Activated B cell treated with CpG ODN at 0.5 μM for 24 hours (primary cell): Measurements from ENCODE around the gene KIF19. TPM values are rescaled to one million over a fixed set of nuclear protein-coding genes. Genes with fewer than 3 reads are reported as not detected.

Source experiments
- ATAC-seq: fragments of 200-7000 bp; cut with Tn5 transposase; one replicate; pipeline ENCODE4 v1.10.0; 2021; ENCODE audit warnings: low read depth, mild to moderate bottlenecking, moderate library complexity
- CTCF ChIA-PET: fragments of 350-600 bp; sonication (Branson Sonifier 250); formaldehyde crosslinking; loops from one replicate; lab custom pipeline; 2021; ENCODE audit warnings: antibody characterized with exemption; lab: Charles Lee
- POLR2A ChIA-PET: fragments of 350-600 bp; sonication (Branson Sonifier 250); formaldehyde crosslinking; loops from one replicate; lab custom pipeline; 2021; ENCODE audit warnings: antibody characterized with exemption; lab: Charles Lee
- DNase-seq: peaks from one replicate; pipeline ENCODE4 v3.0.0; 2022
- H3K27ac Mint-ChIP-seq: one replicate; pipeline ENCODE4 v1.8.0; 2020; ENCODE audit warnings: mixed read lengths
- H3K27me3 Mint-ChIP-seq: one replicate; pipeline ENCODE4 v1.8.0; 2021; ENCODE audit warnings: mixed read lengths
- H3K36me3 Mint-ChIP-seq: one replicate; pipeline ENCODE4 v1.8.0; 2021; ENCODE audit warnings: low read depth, mixed read lengths
- H3K4me1 Mint-ChIP-seq: one replicate; pipeline ENCODE4 v1.8.0; 2021; ENCODE audit warnings: mixed read lengths
- H3K4me3 Mint-ChIP-seq: one replicate; pipeline ENCODE4 v1.8.0; 2020; ENCODE audit warnings: mild to moderate bottlenecking, mixed read lengths
- H3K9me3 Mint-ChIP-seq: one replicate; pipeline ENCODE4 v1.8.0; 2020; ENCODE audit warnings: mixed read lengths
- intact Hi-C: fragments of 100-400 bp; cut with micrococcal nuclease; formaldehyde crosslinking; loops from one replicate; pipeline ENCODE4 v1.15.1; 2024
- total RNA-seq: library from RNA; stranded (reverse); gene quantifications from 2 replicates; pipeline ENCODE4 v1.2.3, GENCODE V29; 2022
- TF ChIP-seq, protein P1 (sequence below): fragments of 200-600 bp; IDR thresholded peaks from one replicate; pipeline ENCODE4 v1.8.0; 2022; ENCODE audit warnings: antibody characterized with exemption, mild to moderate bottlenecking

The KIF19 gene
- total RNA-seq, 1 donor from 2014 or later = not detected

DNA sequence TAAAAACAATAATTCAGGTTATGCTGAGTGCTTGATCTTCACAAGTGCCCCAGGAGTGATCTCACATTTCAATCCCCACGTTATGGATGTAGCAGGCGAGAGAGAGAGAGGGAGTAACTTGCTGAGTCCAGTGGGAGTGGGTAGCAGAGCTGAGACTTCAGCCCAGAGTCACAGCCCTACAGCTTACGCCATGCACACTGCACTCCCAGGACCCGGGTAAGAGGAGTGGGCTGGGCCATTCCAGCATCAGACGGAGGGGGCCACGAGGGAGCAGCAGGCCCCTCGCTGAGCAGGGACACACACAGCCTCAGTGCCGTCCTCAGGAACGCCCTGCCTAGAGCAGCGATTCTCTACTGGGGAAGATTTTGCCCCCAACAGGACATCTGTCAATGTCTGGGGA is 9.8 kb upstream of the KIF19 start:
- H3K27me3 Mint-ChIP-seq = peaks cover 14% of the 10 kb centered on the region
- no peak overlapping the region for H3K27ac Mint-ChIP-seq
- H3K36me3 Mint-ChIP-seq = no peaks in the 10 kb centered on the region
- H3K4me3 Mint-ChIP-seq = no peak overlapping the region
- TF ChIP-seq, protein P1, sequence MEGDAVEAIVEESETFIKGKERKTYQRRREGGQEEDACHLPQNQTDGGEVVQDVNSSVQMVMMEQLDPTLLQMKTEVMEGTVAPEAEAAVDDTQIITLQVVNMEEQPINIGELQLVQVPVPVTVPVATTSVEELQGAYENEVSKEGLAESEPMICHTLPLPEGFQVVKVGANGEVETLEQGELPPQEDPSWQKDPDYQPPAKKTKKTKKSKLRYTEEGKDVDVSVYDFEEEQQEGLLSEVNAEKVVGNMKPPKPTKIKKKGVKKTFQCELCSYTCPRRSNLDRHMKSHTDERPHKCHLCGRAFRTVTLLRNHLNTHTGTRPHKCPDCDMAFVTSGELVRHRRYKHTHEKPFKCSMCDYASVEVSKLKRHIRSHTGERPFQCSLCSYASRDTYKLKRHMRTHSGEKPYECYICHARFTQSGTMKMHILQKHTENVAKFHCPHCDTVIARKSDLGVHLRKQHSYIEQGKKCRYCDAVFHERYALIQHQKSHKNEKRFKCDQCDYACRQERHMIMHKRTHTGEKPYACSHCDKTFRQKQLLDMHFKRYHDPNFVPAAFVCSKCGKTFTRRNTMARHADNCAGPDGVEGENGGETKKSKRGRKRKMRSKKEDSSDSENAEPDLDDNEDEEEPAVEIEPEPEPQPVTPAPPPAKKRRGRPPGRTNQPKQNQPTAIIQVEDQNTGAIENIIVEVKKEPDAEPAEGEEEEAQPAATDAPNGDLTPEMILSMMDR = no peak
- DNase-seq (no peak), ATAC-seq (no peak)
- no peaks in the 10 kb centered on the region for H3K4me1 Mint-ChIP-seq
- ChIA-PET CTCF (no interaction called here), POLR2A (no interaction called here)
- no peaks in the 10 kb centered on the region for H3K9me3 Mint-ChIP-seq
- intact Hi-C loops = no loop called here

DNA sequence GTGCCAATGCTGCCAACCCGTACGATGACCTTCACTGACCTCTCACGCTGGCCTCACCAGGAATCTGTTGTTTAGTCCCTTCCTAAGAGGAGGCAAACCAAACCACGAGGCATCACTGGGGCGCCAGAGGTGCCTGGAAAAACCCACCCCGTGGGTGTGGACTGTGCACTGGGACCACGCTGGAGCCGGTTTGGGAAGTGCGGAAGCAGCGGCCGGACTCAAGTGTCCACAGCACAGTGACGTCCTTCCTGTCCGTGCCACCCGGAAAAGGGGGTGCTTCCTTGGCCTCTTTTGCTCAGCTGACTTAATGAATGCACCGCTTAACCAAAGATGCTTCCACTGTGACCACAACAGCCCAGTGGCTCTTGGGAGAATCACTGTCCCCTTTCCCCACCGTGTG is 9.0 kb upstream of the KIF19 start:
- H3K36me3 Mint-ChIP-seq = no peaks in the 10 kb centered on the region
- intact Hi-C loops = no loop called here
- no peaks in the 10 kb centered on the region for H3K4me1 Mint-ChIP-seq
- H3K4me3 Mint-ChIP-seq = no peak overlapping the region
- peaks cover 19% of the 10 kb centered on the region for H3K27me3 Mint-ChIP-seq
- CTCF ChIA-PET = no interaction called here
- no peak for DNase-seq
- POLR2A ChIA-PET = no interaction called here
- H3K27ac Mint-ChIP-seq = no peak overlapping the region
- no peaks in the 10 kb centered on the region for H3K9me3 Mint-ChIP-seq
- no peak for ATAC-seq
- TF ChIP-seq, protein P1 = no peak

DNA sequence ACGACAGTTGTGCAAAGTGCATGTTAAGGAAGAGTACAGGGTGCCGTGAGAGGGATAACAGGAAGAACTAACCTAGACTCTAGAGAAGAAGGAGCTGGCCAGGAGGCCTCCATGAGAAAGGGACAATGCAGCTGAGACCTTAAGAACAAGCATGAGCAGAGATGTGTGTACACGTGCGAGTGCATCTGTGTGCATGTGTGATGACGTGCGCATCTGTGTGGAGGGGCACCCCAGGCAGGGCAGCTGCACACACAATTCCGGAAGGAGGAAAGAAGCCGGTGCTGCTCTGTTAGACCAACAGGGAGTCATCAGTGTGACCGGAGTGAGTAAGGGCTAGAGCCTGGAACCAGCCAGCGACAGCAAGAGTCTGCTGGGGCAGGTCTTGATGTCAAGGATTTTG is 7.6 kb upstream of the KIF19 start:
- H3K36me3 Mint-ChIP-seq = no peaks in the 10 kb centered on the region
- POLR2A ChIA-PET = no interaction called here

DNA sequence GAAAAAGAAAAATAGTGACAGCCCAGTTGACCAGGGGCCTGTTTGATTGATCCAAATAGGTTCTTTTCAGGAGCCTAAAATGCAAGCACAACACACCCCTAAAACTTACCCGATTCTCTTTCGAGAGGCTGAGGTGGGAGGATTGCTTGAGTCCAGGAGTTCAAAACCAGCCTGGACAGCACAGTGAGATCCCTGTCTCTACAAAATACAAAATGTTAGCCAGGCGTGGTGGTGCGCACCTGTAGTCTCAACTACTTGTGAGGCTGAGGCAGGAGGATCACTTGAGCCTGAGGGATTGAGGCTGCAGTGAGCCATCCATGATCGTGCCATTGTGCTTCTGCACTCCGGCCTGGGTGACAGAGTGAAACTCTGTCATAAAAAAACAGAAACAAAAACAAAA is 1.5 kb upstream of the KIF19 start:
- ChIA-PET CTCF (no interaction called here), POLR2A (no interaction called here)
- ATAC-seq (no peak), DNase-seq (no peak)
- no peaks in the 10 kb centered on the region for H3K9me3 Mint-ChIP-seq
- H3K36me3 Mint-ChIP-seq = no peaks in the 10 kb centered on the region
- no peak overlapping the region for H3K4me3 Mint-ChIP-seq
- H3K27me3 Mint-ChIP-seq = peaks cover 50% of the 10 kb centered on the region
- intact Hi-C loops = no loop called here
- H3K27ac Mint-ChIP-seq = no peak overlapping the region
- TF ChIP-seq, protein P1 = no peak
- peaks cover 9% of the 10 kb centered on the region for H3K4me1 Mint-ChIP-seq

More for the DNA sequence above, 7.6 kb upstream of the KIF19 start:
- intact Hi-C loops = no loop called here
- TF ChIP-seq, protein P1 = no peak
- Mint-ChIP-seq H3K27ac (no peak overlapping the region), H3K4me3 (no peak overlapping the region), H3K27me3 (peaks cover 26% of the 10 kb centered on the region), H3K9me3 (no peaks in the 10 kb centered on the region), H3K4me1 (no peaks in the 10 kb centered on the region)
- DNase-seq = no peak
- no peak for ATAC-seq
- CTCF ChIA-PET = no interaction called here

DNA sequence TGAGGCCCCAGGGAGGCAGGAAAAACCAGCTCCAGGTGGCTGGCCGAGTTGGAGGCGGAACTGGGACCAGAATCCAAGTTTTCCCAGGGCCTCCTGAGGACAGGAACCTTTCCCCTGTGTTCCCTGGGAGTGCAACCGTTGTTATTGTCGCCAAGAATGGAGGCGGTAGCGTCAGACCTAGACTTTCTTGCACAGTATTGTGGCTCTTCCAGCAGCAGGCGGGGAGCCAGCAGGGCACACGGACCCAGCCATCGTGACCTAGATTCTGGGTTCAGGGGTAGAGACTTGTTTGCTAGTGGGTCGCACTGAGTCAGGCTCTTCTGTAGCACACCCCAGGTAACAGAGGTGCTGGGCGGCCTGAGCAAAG is 667 bp upstream of the KIF19 start:
- intact Hi-C loops = no loop called here
- ChIA-PET CTCF (no interaction called here), POLR2A (no interaction called here)
- no peaks in the 10 kb centered on the region for H3K9me3 Mint-ChIP-seq
- peaks cover 45% of the 10 kb centered on the region for H3K27me3 Mint-ChIP-seq
- TF ChIP-seq, protein P1 = no peak
- ATAC-seq = no peak
- no peak for DNase-seq
- no peak overlapping the region for H3K4me3 Mint-ChIP-seq
- H3K27ac Mint-ChIP-seq = no peak overlapping the region
- H3K36me3 Mint-ChIP-seq = no peaks in the 10 kb centered on the region
- peaks cover 9% of the 10 kb centered on the region for H3K4me1 Mint-ChIP-seq
